ENCODE measurements around the gene CLDN9. TPM values are rescaled to one million over a fixed set of nuclear protein-coding genes. Genes with fewer than 3 reads are reported as not detected.

CLDN9 gene
- total and polyA plus RNA-seq, 9 of the 15 experiments (the other 6 are each of a cell fraction or from before 2014, with no cell fraction given) = 0.12 to 0.44 (median 0.22) TPM; not detected in 4

DNA sequence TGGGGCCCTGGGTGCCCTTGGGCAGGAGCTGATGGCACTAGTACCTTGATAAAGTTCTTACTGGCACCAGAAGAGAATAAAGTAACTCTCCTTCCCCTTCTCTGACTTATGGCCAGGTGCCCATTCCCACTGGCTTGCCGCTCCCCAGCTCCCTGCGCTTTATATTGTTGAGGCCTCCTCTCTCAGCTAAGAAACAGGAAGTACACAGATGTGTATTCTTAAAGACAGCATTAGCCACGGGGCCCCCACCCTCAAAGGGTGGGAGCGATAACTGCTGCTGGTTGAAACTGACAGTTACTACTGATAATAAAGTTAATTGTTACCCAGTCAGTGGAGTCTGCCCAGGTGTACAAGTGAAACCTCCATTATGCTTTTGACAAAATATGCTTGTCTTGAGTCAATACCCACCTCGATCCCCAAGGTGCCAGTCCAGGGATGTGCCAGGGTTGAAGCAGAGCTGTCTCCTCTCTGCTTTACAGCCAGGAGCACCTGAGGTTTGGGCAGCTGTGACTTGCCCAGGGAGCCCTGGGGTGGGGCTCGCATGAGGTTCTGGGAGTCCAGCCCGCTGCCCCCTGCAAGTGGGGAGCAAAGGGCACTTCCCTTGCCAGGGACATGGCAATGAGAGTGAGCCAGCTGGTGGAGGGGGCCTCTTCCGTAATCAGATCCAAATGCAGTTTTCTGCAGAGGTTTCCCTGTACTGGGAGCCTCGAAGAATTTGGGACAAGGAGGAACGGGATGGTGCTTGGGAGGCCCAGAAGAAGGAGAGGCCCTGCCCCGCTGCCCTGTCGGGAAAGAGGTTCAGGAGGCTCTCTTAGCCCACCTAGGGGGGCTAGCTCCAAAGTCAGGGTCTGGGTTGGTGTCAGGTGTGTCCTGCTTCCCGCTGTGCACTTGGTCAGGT is 5.4 kb upstream of the CLDN9 start (continued):
- no peak for TF ChIP-seq RREB1 (CRISPR knock-in tag; IDR thresholded peaks at IDR 0.05)
- TF ChIP-seq ZNF134 (CRISPR knock-in tag; conservative IDR thresholded peaks at IDR 0.05) = no peak
- TF ChIP-seq MBD2 (IDR thresholded peaks at IDR 0.05; ENCODE audit: borderline replicate concordance, low read depth) = no peak
- TF ChIP-seq MTA1 (IDR thresholded peaks at IDR 0.05; ENCODE audit: borderline replicate concordance) = no peak
- no peak for TF ChIP-seq RBM25 (IDR thresholded peaks at IDR 0.05; ENCODE audit: low read depth, low read length, severe bottlenecking)
- no peak for TF ChIP-seq IRF9 (tag; IDR thresholded peaks at IDR 0.05)
- no peak for TF ChIP-seq ZNF830 (CRISPR knock-in tag; IDR thresholded peaks at IDR 0.05)
- peak; percentile 38 for TF ChIP-seq RBFOX2 (IDR thresholded peaks at IDR 0.05; ENCODE audit: low read depth, low read length)
- no peak for TF ChIP-seq PURB (CRISPR knock-in tag; IDR thresholded peaks at IDR 0.05; ENCODE audit: low read depth)
- TF ChIP-seq NFIC (IDR thresholded peaks at IDR 0.05) = peak; percentile 57
- TF ChIP-seq SAFB2 (IDR thresholded peaks at IDR 0.05; ENCODE audit: borderline replicate concordance, low read depth, low read length, severe bottlenecking) = no peak
- TF ChIP-seq, protein P1, sequence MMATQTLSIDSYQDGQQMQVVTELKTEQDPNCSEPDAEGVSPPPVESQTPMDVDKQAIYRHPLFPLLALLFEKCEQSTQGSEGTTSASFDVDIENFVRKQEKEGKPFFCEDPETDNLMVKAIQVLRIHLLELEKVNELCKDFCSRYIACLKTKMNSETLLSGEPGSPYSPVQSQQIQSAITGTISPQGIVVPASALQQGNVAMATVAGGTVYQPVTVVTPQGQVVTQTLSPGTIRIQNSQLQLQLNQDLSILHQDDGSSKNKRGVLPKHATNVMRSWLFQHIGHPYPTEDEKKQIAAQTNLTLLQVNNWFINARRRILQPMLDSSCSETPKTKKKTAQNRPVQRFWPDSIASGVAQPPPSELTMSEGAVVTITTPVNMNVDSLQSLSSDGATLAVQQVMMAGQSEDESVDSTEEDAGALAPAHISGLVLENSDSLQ (IDR thresholded peaks at IDR 0.05) = peak; percentile 57
- no peak for TF ChIP-seq ZC3H11A (IDR thresholded peaks at IDR 0.05; ENCODE audit: low read depth, low read length)
- no peak for TF ChIP-seq SP1 (CRISPR knock-in tag; IDR thresholded peaks at IDR 0.05)
- no peak for TF ChIP-seq HNRNPUL1 (IDR thresholded peaks at IDR 0.05; ENCODE audit: low read length)
- TF ChIP-seq OTX1 (CRISPR knock-in tag; IDR thresholded peaks at IDR 0.05) = no peak
- TF ChIP-seq ELF1 (tag; IDR thresholded peaks at IDR 0.05) = peak; percentile 72
- no peak for TF ChIP-seq ZNF324 (CRISPR knock-in tag; IDR thresholded peaks at IDR 0.05)
- TF ChIP-seq, protein P2, sequence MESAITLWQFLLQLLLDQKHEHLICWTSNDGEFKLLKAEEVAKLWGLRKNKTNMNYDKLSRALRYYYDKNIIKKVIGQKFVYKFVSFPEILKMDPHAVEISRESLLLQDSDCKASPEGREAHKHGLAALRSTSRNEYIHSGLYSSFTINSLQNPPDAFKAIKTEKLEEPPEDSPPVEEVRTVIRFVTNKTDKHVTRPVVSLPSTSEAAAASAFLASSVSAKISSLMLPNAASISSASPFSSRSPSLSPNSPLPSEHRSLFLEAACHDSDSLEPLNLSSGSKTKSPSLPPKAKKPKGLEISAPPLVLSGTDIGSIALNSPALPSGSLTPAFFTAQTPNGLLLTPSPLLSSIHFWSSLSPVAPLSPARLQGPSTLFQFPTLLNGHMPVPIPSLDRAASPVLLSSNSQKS (CRISPR knock-in tag; IDR thresholded peaks at IDR 0.05) = no peak
- TF ChIP-seq SMARCA4 (IDR thresholded peaks at IDR 0.05) = 0 out of 2 replicates have a peak, but pooled peaks have one; percentile 28
- TF ChIP-seq PHF21A (IDR thresholded peaks at IDR 0.05; ENCODE audit: borderline replicate concordance, low read depth) = no peak
